ENCODE measurements around the gene GPX4.
A peak's percentile ranks its signal among the peaks of the same experiment; 100 is the strongest.

Gene GPX4

DNA sequence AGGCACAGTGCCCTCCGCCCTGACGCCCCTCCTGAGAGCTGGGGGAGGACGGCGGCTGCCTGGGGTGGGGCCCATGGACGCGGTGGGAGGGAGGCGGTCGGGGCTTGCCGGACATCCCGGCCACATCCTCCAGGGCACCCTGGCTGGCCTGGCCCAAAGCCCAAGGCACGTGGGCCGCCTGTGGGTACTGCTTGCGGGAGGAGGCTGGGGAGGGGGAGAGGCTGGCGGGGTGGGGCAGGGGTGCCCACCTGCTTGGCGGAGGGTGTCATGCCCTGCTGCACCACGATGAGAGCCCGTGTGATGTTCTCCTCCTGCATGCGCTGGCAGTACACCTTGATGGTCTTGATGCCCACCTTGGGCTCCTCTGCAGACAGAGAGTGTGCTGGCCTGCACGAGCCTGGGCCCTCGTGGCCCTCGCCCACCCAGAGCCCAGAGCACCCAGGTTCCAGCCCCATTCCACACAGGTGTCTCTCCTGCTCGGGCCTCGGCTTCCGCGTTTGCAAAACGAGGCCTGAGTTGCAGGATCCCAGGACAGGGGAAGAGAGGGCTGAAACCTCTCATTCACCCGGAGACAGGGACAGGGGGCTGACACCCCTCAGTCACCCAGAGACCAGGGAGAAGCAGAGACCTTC is 12.1 kb upstream of the GPX4 start:
- H3K27ac ChIP-seq (ENCODE audit: low read depth, low read length) = no peak overlapping the region
- H3K4me1 ChIP-seq (ENCODE audit: control insufficient read depth, insufficient read depth, low read length) = peaks cover 6% of the 10 kb centered on the region
- H3K27me3 ChIP-seq (ENCODE audit: control insufficient read depth, insufficient read depth, low read length) = no peaks in the 10 kb centered on the region
- H3K9ac ChIP-seq (ENCODE audit: low read length) = no peak overlapping the region
- no peak overlapping the region for H3K4me3 ChIP-seq (ENCODE audit: low read length)
- peaks cover 11% of the 10 kb centered on the region for H3K36me3 ChIP-seq (ENCODE audit: control insufficient read depth, insufficient read depth, low read length)

DNA sequence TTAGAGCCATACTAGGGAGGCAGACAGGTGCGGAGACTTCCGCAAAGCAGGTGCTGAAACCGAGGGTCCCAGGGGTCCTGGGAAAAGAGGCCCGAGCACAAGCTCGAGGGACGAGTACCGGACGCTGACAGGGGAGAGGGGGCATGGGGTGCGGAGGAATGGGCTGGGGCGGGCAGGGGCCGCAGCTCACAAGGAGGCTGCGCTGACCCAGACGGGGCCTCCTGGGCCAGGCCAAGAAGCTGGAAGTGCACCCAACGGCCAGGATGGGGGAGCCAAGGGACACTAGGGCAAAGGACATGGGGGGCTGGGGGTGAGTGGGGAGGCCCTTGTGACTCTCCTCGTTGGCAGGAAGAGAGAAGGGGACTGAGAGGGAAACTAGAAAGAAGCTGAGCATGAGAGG is 10.5 kb upstream of the GPX4 start:
- H3K4me1 ChIP-seq (ENCODE audit: control insufficient read depth, insufficient read depth, low read length) = peaks cover 6% of the 10 kb centered on the region
- H3K36me3 ChIP-seq (ENCODE audit: control insufficient read depth, insufficient read depth, low read length) = peaks cover 7% of the 10 kb centered on the region

DNA sequence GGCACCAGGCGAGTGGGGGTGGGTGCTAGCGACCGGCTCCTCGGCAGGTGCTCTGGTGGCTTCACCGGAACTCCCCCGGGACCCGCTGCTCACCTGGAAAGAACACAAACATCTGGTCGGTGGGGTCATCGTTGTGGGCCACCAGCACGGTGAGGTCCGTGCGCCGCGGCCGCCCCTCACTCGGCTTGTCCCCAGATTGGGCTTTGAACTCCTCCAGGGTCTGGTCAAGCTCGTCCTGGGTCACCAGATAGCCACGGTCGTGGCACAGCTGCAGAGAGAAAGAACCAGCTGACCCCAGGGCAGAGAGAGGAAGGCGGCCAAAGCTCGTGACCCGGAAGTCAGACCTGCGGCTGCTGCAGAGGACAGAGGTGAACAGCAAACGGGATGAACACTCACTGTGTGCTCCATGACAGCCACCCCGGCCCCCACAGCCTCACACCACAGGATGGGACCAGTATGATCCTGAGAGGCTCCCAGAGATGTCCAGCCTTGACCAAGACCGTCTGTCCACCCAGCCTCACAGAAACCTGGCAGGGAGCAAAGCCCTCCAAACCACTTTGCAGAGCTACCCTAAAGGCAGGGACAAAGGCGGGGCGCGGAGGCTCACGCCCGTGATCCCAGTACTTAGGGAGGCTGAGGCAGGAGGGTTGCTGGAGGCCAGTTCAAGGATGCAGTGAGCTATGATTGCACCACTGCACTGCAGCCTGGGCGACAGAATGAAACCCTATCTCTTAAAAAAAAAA is 9.8 kb upstream of the GPX4 start:
- Histone ChIP-seq H3K27ac (ENCODE audit: low read depth, low read length) (no peak overlapping the region), H3K27me3 (ENCODE audit: control insufficient read depth, insufficient read depth, low read length) (no peaks in the 10 kb centered on the region), H3K4me3 (ENCODE audit: low read length) (peak overlapping the region; percentile 90), H3K36me3 (ENCODE audit: control insufficient read depth, insufficient read depth, low read length) (peaks cover 7% of the 10 kb centered on the region), H3K4me1 (ENCODE audit: control insufficient read depth, insufficient read depth, low read length) (peaks cover 6% of the 10 kb centered on the region), H3K9ac (ENCODE audit: low read length) (no peak overlapping the region)

More for the DNA sequence above, 10.5 kb upstream of the GPX4 start:
- Histone ChIP-seq H3K27me3 (ENCODE audit: control insufficient read depth, insufficient read depth, low read length) (no peaks in the 10 kb centered on the region), H3K4me3 (ENCODE audit: low read length) (no peak overlapping the region), H3K27ac (ENCODE audit: low read depth, low read length) (no peak overlapping the region), H3K9ac (ENCODE audit: low read length) (no peak overlapping the region)

DNA sequence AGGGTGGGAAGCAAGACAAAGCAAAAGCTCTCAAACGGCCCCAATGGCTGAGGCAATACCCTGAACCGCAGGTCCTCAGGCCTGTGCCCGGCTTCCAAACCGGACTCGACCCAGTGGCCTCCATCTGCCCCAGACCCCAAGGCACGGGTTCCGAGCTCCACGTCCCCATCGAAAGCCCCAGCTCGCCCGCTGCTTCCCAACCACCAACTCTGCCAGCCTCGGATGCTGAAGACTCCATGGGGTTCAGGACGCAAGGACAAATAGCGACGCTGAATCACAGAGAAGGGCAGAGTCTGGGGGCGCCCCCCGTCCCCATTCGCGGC is 9.2 kb upstream of the GPX4 start:
- Histone ChIP-seq H3K4me3 (ENCODE audit: low read length) (peak overlapping the region; percentile 90), H3K4me1 (ENCODE audit: control insufficient read depth, insufficient read depth, low read length) (peaks cover 6% of the 10 kb centered on the region), H3K27me3 (ENCODE audit: control insufficient read depth, insufficient read depth, low read length) (no peaks in the 10 kb centered on the region), H3K9ac (ENCODE audit: low read length) (peak overlapping the region; percentile 75), H3K36me3 (ENCODE audit: control insufficient read depth, insufficient read depth, low read length) (peaks cover 7% of the 10 kb centered on the region), H3K27ac (ENCODE audit: low read depth, low read length) (peak overlapping the region; percentile 25)

DNA sequence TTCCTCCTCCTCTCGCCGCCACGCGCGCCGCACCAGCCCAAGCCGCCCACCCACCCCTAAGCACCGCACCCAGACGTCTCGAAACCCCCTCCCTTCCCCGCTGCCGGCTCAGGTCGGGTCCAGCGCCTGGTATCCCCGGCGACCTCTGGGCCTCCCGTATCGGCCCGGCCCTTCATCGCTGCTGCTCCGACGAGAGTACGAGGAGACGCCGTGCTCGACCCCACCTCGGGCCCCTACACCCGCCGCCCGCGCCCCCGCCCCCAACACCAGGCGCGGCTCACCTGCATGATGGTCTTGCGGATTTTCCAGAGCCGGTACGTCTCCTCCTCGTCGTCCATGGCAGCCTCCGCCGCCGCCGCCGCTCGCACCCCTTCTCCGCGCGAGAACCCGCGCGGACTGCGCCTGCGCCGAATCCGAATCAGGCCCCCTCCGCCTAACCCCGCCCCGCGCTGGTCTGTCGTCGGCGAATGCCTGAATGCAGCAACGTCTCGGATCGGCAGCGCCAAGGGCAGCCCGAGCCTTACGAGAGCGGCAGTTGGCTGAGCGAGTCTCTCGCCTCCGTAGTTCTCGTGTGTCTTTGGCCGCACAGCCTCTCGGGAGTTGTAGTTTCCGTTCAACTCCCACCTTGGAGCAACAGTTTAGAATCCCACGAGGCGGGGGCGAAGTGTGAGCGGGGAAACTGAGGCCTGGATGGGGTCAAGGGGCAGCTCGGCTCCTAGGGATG is 8.7 kb upstream of the GPX4 start, which contains the start of gene POLR2E:
TSS of gene POLR2E (minus strand) at position 398 of the 724 bp plus-strand sequence. CDS start at position 338, 60 bp downstream.
- H3K4me3 ChIP-seq (ENCODE audit: low read length) = peak within 1 kb of the TSS; percentile 90
- H3K27ac ChIP-seq (ENCODE audit: low read depth, low read length) = peak within 1 kb of the TSS; percentile 25
- peaks cover 7% of the 10 kb centered on the region for H3K36me3 ChIP-seq (ENCODE audit: control insufficient read depth, insufficient read depth, low read length)
- no peaks in the 10 kb centered on the region for H3K27me3 ChIP-seq (ENCODE audit: control insufficient read depth, insufficient read depth, low read length)
- H3K9ac ChIP-seq (ENCODE audit: low read length) = peak within 1 kb of the TSS; percentile 75
- peaks cover 6% of the 10 kb centered on the region for H3K4me1 ChIP-seq (ENCODE audit: control insufficient read depth, insufficient read depth, low read length)

DNA sequence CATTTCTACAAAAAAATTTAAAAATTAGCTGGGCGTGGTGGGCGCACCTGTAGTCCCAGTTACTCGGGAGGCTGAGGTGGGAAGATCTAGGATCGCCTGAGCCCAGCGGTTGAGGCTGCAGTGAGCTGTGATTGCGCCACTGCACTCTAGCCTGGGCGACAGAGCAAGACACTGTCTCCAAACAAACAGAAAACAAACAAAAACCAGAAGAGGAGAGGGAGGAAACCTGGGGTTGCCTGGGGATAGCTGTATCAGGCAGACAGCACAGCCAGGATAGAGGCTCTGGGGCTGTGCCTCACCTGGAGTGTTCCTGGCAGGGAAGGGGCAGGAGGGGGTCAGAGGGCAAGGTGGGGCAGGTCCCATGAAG is 6.0 kb upstream of the GPX4 start:
- H3K9ac ChIP-seq (ENCODE audit: low read length) = no peak overlapping the region
- no peak overlapping the region for H3K4me3 ChIP-seq (ENCODE audit: low read length)
- no peak overlapping the region for H3K27ac ChIP-seq (ENCODE audit: low read depth, low read length)
- no peaks in the 10 kb centered on the region for H3K27me3 ChIP-seq (ENCODE audit: control insufficient read depth, insufficient read depth, low read length)
- no peaks in the 10 kb centered on the region for H3K36me3 ChIP-seq (ENCODE audit: control insufficient read depth, insufficient read depth, low read length)
- H3K4me1 ChIP-seq (ENCODE audit: control insufficient read depth, insufficient read depth, low read length) = peaks cover 12% of the 10 kb centered on the region

DNA sequence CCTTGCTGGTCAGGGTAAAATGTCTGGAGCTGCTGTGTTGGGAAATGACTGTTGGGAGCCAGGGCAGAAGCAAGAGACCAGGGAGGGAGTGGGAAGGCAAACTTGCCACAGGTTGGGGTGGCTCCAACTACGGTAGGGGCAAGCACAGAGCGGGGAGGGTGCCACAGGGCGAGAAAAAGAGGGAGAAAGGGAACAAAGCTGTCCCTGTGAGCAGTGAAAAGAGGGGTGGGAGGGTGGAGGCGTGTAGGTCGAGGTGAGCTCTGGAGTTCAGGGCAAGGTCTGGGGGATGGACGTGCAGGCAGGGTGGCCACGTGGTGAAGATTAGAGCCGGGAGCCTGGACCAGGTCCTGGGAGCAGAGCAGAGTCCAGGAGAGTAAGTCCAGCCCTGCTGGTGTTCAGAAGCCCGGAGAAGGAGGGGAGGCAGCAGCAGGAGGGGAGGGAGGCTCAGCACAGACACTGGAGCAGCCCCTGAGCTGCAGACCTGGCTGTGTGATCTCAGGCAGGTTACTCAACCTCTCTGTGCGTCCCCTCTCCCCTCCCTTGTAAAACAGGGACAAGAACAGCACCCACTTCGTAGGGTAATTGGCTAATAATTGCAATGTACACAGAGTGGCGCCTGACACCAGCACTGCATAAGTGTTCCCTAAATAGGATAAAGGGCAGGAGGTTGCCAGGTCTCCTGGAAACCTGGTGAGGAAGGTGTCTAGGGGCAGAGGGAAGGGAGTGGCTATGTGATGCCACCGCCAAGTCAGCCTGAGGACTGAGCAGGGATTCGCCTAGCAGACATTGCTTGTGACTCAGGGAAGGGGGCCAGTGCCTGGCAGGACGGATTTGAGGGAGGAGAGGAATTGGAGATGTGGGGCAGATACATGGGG is 5.4 kb upstream of the GPX4 start:
- Histone ChIP-seq H3K27ac (ENCODE audit: low read depth, low read length) (no peak overlapping the region), H3K36me3 (ENCODE audit: control insufficient read depth, insufficient read depth, low read length) (no peaks in the 10 kb centered on the region), H3K9ac (ENCODE audit: low read length) (no peak overlapping the region), H3K4me1 (ENCODE audit: control insufficient read depth, insufficient read depth, low read length) (peaks cover 17% of the 10 kb centered on the region), H3K27me3 (ENCODE audit: control insufficient read depth, insufficient read depth, low read length) (no peaks in the 10 kb centered on the region), H3K4me3 (ENCODE audit: low read length) (no peak overlapping the region)

DNA sequence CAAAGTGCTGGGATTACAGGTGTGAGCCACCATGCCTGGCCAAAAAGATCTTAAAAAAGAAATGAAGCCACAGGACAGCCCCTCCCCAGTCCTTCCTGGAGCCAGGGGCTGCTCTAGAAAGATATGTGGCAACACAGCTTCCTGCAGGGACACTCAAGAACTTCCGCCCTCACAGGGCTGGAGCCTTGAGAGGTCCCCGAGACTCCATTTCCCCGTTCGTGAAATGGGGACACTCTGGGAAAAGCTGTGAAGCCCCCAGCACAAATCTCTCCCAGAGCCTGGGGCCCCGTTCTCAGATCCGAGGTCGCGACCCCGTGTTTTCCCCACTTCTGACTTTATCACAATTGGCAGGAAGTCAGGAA is 2.5 kb upstream of the GPX4 start:
- no peak overlapping the region for H3K9ac ChIP-seq (ENCODE audit: low read length)
- H3K4me1 ChIP-seq (ENCODE audit: control insufficient read depth, insufficient read depth, low read length) = peaks cover 15% of the 10 kb centered on the region
- H3K4me3 ChIP-seq (ENCODE audit: low read length) = peak overlapping the region; percentile 8
- H3K27ac ChIP-seq (ENCODE audit: low read depth, low read length) = peak overlapping the region; percentile 42
- no peaks in the 10 kb centered on the region for H3K27me3 ChIP-seq (ENCODE audit: control insufficient read depth, insufficient read depth, low read length)
- peaks cover 3% of the 10 kb centered on the region for H3K36me3 ChIP-seq (ENCODE audit: control insufficient read depth, insufficient read depth, low read length)

DNA sequence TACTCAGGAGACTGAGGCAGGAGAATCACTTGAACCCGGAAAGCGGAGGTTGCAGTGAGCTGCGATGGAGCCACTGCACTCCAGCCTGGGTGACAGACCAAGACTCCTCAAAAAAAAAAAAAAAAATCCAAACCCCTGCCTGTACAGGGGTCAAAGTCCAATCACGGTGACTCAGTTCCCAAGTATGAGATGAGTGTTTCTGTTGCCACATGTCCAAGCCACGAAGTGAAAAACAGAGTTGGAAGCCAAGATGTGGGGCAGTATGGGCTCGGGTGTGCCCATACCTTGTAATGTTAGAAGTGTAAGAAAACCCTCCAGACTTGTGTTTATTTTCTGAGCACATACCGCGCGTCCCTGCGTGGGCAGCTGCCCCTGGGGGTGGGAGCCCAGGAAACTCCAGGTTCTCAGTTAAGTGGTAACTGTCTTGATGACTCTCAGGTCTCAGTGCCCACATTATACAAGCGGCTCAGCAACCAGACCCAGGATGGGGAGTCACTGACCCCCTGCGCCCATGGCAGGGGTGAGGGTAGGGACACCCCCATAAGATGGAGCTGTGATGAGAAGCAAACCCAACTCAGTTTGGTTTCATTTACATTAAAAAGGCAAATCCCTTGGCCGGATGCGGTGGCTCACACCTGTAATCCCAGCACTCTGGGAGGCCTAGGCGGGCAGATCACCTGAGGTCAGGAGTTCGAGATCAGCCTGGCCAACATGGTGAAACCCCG is 1.2 kb upstream of the GPX4 start:
- Histone ChIP-seq H3K9ac (ENCODE audit: low read length) (no peak overlapping the region), H3K27ac (ENCODE audit: low read depth, low read length) (peak overlapping the region; percentile 73), H3K27me3 (ENCODE audit: control insufficient read depth, insufficient read depth, low read length) (no peaks in the 10 kb centered on the region), H3K4me1 (ENCODE audit: control insufficient read depth, insufficient read depth, low read length) (peaks cover 15% of the 10 kb centered on the region), H3K36me3 (ENCODE audit: control insufficient read depth, insufficient read depth, low read length) (peaks cover 9% of the 10 kb centered on the region), H3K4me3 (ENCODE audit: low read length) (no peak overlapping the region)

DNA sequence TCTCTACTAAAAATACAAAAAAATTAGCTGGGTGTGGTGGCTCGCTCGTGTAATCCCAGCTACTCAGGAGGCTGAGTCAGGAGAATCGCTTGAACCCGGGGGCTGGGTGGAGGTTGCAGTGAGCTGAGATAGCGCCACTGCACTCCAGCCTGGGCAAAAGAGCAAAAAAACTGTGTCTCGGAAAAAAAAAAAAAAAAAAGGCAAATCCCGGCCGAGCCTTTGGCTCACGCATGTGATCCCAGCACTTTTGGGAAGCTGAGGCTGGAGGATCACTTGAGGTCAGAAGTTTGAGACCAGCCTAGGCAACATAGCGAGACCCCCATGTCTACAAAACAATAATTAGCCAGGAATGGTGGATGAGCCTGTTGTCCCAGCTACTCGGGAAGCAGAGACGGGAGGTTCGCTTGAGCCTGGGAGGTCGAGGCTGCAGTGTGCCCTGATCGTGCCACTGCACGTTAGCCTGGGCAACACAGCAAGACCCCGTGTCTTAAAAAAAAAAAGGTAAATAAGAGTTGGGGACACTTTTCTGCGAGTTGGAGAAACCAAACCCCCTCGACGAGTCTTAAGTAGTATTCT is 574 bp upstream of the GPX4 start:
- Histone ChIP-seq H3K27ac (ENCODE audit: low read depth, low read length) (peak overlapping the region; percentile 82), H3K4me3 (ENCODE audit: low read length) (peak overlapping the region; percentile 59), H3K9ac (ENCODE audit: low read length) (no peak overlapping the region), H3K4me1 (ENCODE audit: control insufficient read depth, insufficient read depth, low read length) (peaks cover 15% of the 10 kb centered on the region), H3K36me3 (ENCODE audit: control insufficient read depth, insufficient read depth, low read length) (peaks cover 9% of the 10 kb centered on the region), H3K27me3 (ENCODE audit: control insufficient read depth, insufficient read depth, low read length) (no peaks in the 10 kb centered on the region)

DNA sequence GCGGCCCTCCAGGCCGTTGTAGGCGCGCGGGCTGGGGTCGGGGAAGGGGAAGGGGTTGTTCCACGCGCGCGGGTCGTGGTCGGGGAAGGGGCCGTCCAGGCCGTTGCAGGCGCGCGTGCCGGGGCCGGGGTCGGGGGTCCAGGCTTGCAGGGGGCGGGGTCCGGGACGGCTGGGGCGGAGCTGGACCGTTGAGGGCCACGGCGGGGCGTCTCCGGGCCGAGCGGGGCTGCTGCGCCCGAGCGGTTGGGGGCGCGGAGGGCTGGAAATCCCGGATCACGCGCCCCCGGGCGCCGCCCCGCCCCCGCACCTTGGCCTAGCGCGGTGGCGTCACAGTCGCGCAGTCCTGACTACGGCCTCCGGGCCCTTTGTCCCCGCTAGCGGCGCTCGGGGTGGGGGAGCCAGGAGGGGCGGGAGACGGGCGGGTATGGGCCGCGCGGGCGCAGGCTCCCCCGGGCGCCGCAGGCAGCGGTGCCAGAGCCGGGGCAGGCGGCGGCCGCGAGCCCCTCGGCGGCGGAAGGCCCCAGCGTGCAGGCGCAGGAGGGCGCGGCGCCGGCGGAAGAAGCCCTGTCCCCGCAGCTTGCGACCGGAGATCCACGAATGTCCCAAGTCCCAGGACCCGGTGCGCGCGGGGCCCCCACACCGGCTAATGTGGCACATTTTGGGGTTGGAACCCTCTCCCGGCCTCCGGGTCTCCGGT is 665 bp downstream of the GPX4 start:
- Histone ChIP-seq H3K4me3 (ENCODE audit: low read length) (peak overlapping the region; percentile 86), H3K4me1 (ENCODE audit: control insufficient read depth, insufficient read depth, low read length) (peaks cover 15% of the 10 kb centered on the region), H3K36me3 (ENCODE audit: control insufficient read depth, insufficient read depth, low read length) (peaks cover 12% of the 10 kb centered on the region), H3K9ac (ENCODE audit: low read length) (peak overlapping the region; percentile 68), H3K27me3 (ENCODE audit: control insufficient read depth, insufficient read depth, low read length) (no peaks in the 10 kb centered on the region), H3K27ac (ENCODE audit: low read depth, low read length) (peak overlapping the region; percentile 98)
